IMR-90 (cell line): ENCODE results near the gene ANKRD35. TPM values are rescaled to one million over a fixed set of nuclear protein-coding genes. Genes with fewer than 3 reads are reported as not detected.

ENCODE experiments used
- ATAC-seq: fragments of 200-7000 bp; cut with Tn5 transposase; 2 replicates; pipeline ENCODE4 v1.9.1; 2020; ENCODE audit warnings: low read depth, mild to moderate bottlenecking, moderate library complexity
- BruUV-seq: library from RNA; stranded (reverse); fragments of 400-500 nt; replicated peaks from 2 replicates; lab custom pipeline; 2021; lab: Mats Ljungman, UMichigan
- CTCF ChIA-PET: fragments of 300-600 bp; formaldehyde crosslinking; extraction: SDS; loops from one replicate; lab custom pipeline; 2021; ENCODE audit warnings: antibody characterized with exemption; lab: Yijun Ruan, JAX
- POLR2A ChIA-PET: fragments of 300-600 bp; sonication (Branson Sonifier 250); formaldehyde crosslinking; loops from one replicate; lab custom pipeline; 2022; ENCODE audit warnings: antibody characterized with exemption; ENCODE audit not compliant: unreplicated experiment; lab: Charles Lee
- DNase-seq: peaks from one replicate; pipeline ENCODE4 v3.0.0; 2013
- H2AFZ ChIP-seq: replicated peaks from 2 replicates; pipeline ENCODE3; 2013; ENCODE audit warnings: low read length, mild to moderate bottlenecking; ENCODE audit not compliant: poor library complexity
- H2AK5ac ChIP-seq: 2 replicates; pipeline ENCODE4 v1.6.1; 2013; ENCODE audit warnings: low read depth, low read length, inconsistent platforms
- H2AK9ac ChIP-seq: replicated peaks from 2 replicates; pipeline ENCODE3; 2013; ENCODE audit warnings: mild to moderate bottlenecking, low read depth, low read length, moderate library complexity; ENCODE audit not compliant: poor library complexity
- H2BK120ac ChIP-seq: 2 replicates; pipeline ENCODE4 v1.6.1; 2013; ENCODE audit warnings: low read depth, low read length, inconsistent platforms
- H2BK15ac ChIP-seq: 3 replicates; pipeline ENCODE4 v1.6.1; 2013; ENCODE audit warnings: low read depth, low read length, inconsistent platforms
- H2BK20ac ChIP-seq: 2 replicates; pipeline ENCODE4 v1.6.1; 2013; ENCODE audit warnings: low read depth, mild to moderate bottlenecking, inconsistent platforms, low read length, moderate library complexity
- H2BK5ac ChIP-seq: 2 replicates; pipeline ENCODE4 v1.6.1; 2013; ENCODE audit warnings: mild to moderate bottlenecking, low read depth, low read length, inconsistent platforms; ENCODE audit not compliant: poor library complexity, severe bottlenecking
- H3K14ac ChIP-seq: replicated peaks from 2 replicates; pipeline ENCODE4 v1.6.1; 2013; ENCODE audit warnings: low read depth, low read length, inconsistent platforms
- H3K18ac ChIP-seq: 2 replicates; pipeline ENCODE4 v1.6.1; 2013; ENCODE audit warnings: low read depth, low read length, control low read depth
- H3K23ac ChIP-seq: 2 replicates; pipeline ENCODE4 v1.6.1; 2013; ENCODE audit warnings: low read depth, low read length, inconsistent platforms
- H3K27ac ChIP-seq: 2 replicates; pipeline ENCODE4 v1.5.1; 2013; ENCODE audit warnings: mild to moderate bottlenecking, control low read depth, low read length; ENCODE audit not compliant: insufficient read depth
- H3K27me3 ChIP-seq: 2 replicates; pipeline ENCODE4 v1.6.1; 2013; ENCODE audit warnings: low read length; ENCODE audit not compliant: control insufficient read depth, insufficient read depth
- H3K36me3 ChIP-seq: 2 replicates; pipeline ENCODE4 v1.6.1; 2013; ENCODE audit warnings: low read length, mixed read lengths; ENCODE audit not compliant: control insufficient read depth, insufficient read depth
- H3K4ac ChIP-seq: 2 replicates; pipeline ENCODE4 v1.6.1; 2013; ENCODE audit warnings: low read depth, low read length, inconsistent platforms
- H3K4me1 ChIP-seq: 2 replicates; pipeline ENCODE4 v1.6.1; 2013; ENCODE audit warnings: low read length, mixed read lengths; ENCODE audit not compliant: control insufficient read depth, insufficient read depth
- H3K4me2 ChIP-seq: 2 replicates; pipeline ENCODE4 v1.6.1; 2013; ENCODE audit warnings: low read depth, mild to moderate bottlenecking, control low read depth, low read length, moderate library complexity
- H3K4me3 ChIP-seq: 2 replicates; pipeline ENCODE4 v1.5.1; 2013; ENCODE audit warnings: low read depth, mild to moderate bottlenecking, control low read depth, low read length, moderate library complexity; ENCODE audit not compliant: insufficient read depth
- H3K56ac ChIP-seq: 2 replicates; pipeline ENCODE4 v1.6.1; 2013; ENCODE audit warnings: low read length, inconsistent platforms; ENCODE audit not compliant: insufficient read depth; ENCODE audit errors: extremely low read depth
- H3K79me1 ChIP-seq, 2 experiments: 2 replicates each; pipeline ENCODE4 v1.6.1; 2013; ENCODE audit warnings: low read length in 2 of 2, inconsistent platforms in 1 of 2, low read depth in 1 of 2
- H3K9ac ChIP-seq: 2 replicates; pipeline ENCODE4 v1.6.1; 2013; ENCODE audit warnings: low read depth, low read length, control low read depth
- H3K9me1 ChIP-seq: 2 replicates; pipeline ENCODE4 v1.6.1; 2013; ENCODE audit warnings: low read length, inconsistent platforms; ENCODE audit not compliant: insufficient read depth
- H3K9me3 ChIP-seq: 2 replicates; pipeline ENCODE4 v1.6.1; 2013; ENCODE audit warnings: low read length; ENCODE audit not compliant: control insufficient read depth, insufficient read depth
- H4K20me1 ChIP-seq: 2 replicates; pipeline ENCODE4 v1.6.1; 2013; ENCODE audit warnings: low read length, inconsistent platforms; ENCODE audit not compliant: insufficient read depth
- H4K5ac ChIP-seq: 2 replicates; pipeline ENCODE4 v1.6.1; 2013; ENCODE audit warnings: mild to moderate bottlenecking, low read depth, low read length, control low read depth
- H4K8ac ChIP-seq, 2 experiments: 2 replicates each; pipeline ENCODE4 v1.6.1; 2013; ENCODE audit warnings: low read depth in 2 of 2, low read length in 2 of 2, control low read depth in 1 of 2, inconsistent platforms in 1 of 2
- H4K91ac ChIP-seq: 2 replicates; pipeline ENCODE4 v1.6.1; 2013; ENCODE audit warnings: low read depth, low read length, inconsistent platforms; ENCODE audit not compliant: insufficient read depth
- CEBPB ChIP-seq: IDR thresholded peaks from 2 replicates; pipeline ENCODE4 v1.6.1; 2012; ENCODE audit warnings: low read depth, low read length, improper control_type of control experiment
- MAZ ChIP-seq: IDR thresholded peaks from 2 replicates; pipeline ENCODE4 v1.6.1; 2012; ENCODE audit warnings: low read depth, mild to moderate bottlenecking, low read length, improper control_type of control experiment, moderate library complexity, borderline replicate concordance
- MXI1 ChIP-seq: IDR thresholded peaks from 2 replicates; pipeline ENCODE4 v1.6.1; 2012; ENCODE audit warnings: low read depth, mild to moderate bottlenecking, low read length, moderate library complexity, borderline replicate concordance
- RAD21 ChIP-seq: IDR thresholded peaks from 2 replicates; pipeline ENCODE4 v1.6.1; 2012; ENCODE audit warnings: low read length, improper control_type of control experiment
- WGBS, 2 experiments: methylation state at CpG; one replicate each; pipeline versions ENCODE4 v1.1.5 to v1.1.7; 2013; ENCODE audit warnings: missing lambda C conversion rate in 2 of 2; ENCODE audit not compliant: insufficient read length in 1 of 2; ENCODE audit errors: extremely low coverage in 2 of 2; 5-methylcytosine and 5-hydroxymethylcytosine counted together
- dilution Hi-C: fragments of 300-500 bp; cut with HindIII; formaldehyde crosslinking; loops from one replicate; pipeline ENCODE4 v1.14.3; 2018; ENCODE audit warnings: low sequenced_read_pairs; ENCODE audit not compliant: unreplicated experiment
- in situ Hi-C: fragments of 300-500 bp; cut with MboI; formaldehyde crosslinking; loops from 3 replicates; pipeline ENCODE4 v1.14.3; 2019; ENCODE audit warnings: low sequenced_read_pairs, inconsistent platforms, mixed read lengths
- intact Hi-C: fragments of 100-400 bp; cut with micrococcal nuclease; formaldehyde crosslinking; loops from 2 replicates; pipeline ENCODE4 v1.10.0; 2022
- polyA plus RNA-seq, 3 experiments: library from polyadenylated mRNA; depleted of rRNA; stranded (reverse); fragments of >200 nt; gene quantifications; 2 replicates each; pipeline ENCODE4 v1.2.3, GENCODE V29; 2012; ENCODE audit warnings: low replicate concordance in 1 of 3
- total RNA-seq: library from RNA; depleted of rRNA; stranded (reverse); fragments of >200 nt; gene quantifications from 2 replicates; pipeline ENCODE4 v1.2.3, GENCODE V29; 2012

The ANKRD35 gene
- total and polyA plus RNA-seq, 2 of the 4 experiments (the other 2 are of a cell fraction) = 0.90 to 2.4 TPM

- Histone ChIP-seq H2BK15ac (peak within 1 kb of the TSS; percentile 89; the same call in 1 of the 3 replicates), H4K20me1 (peaks cover 16% of the 10 kb centered on the region; the same call in 1 of the 2 replicates), H3K56ac (peak within 1 kb of the TSS; percentile 88), H2BK20ac (no peak within 1 kb of the TSS), H3K27me3 (no peaks in the 10 kb centered on the region), H3K4me1 (peaks cover 3% of the 10 kb centered on the region), H3K4me3 (peak within 1 kb of the TSS; percentile 84), H3K9ac (peak within 1 kb of the TSS; percentile 93), H4K8ac (peak within 1 kb of the TSS; percentile 69 to 99), H3K9me1 (peaks cover 16% of the 10 kb centered on the region), H2AFZ (peak within 1 kb of the TSS; percentile 100), H3K4ac (peak within 1 kb of the TSS; percentile 95), H4K91ac (peak within 1 kb of the TSS; percentile 93), H3K23ac (peak within 1 kb of the TSS; percentile 96), H2BK120ac (peak within 1 kb of the TSS; percentile 92), H4K5ac (peak within 1 kb of the TSS; percentile 76), H3K9me3 (no peaks in the 10 kb centered on the region), H2AK5ac (peak within 1 kb of the TSS; percentile 87), H3K79me1 (peaks cover 19 to 50% of the 10 kb centered on the region in 2 experiments), H2AK9ac (peak within 1 kb of the TSS; percentile 98), H3K36me3 (peaks cover 25% of the 10 kb centered on the region), H3K14ac (peak within 1 kb of the TSS; percentile 96), H3K4me2 (peak within 1 kb of the TSS; percentile 69), H3K27ac (peak within 1 kb of the TSS; percentile 96), H2BK5ac (peak within 1 kb of the TSS; percentile 97), H3K18ac (peak within 1 kb of the TSS; percentile 86)
- 12% methylated on average over 6 of the region's 42 CpGs; no CpG with 5 or more reads in 1 of the 2 experiments for WGBS, 2 experiments
- DNase-seq = peak; percentile 93
- no TSS peak for BruUV-seq
- TF ChIP-seq RAD21 = no peak
- TF ChIP-seq MAZ = peak; percentile 95
- peak; percentile 37; the same call in 1 of the 2 replicates for TF ChIP-seq MXI1
- 0 out of 2 replicates have a peak, but pooled peaks have one; percentile 16 for TF ChIP-seq CEBPB
- in situ Hi-C loops = no loop called here
- dilution Hi-C loops = no loop called here
- intact Hi-C loops = loop anchor here (1.0 to 5.0 kb wide), 2 partner anchors 33 to 98 kb away; partner anchors contain the start of gene LIX1L
- ATAC-seq = peak; percentile 94
- ChIA-PET POLR2A (interaction anchor here (0.6 to 1.7 kb wide), 5 partner anchors 10 to 99 kb away, joined by 3 to 14 read pairs (median 5); partner anchors contain the start of gene LIX1L), CTCF (interaction anchor here (0.6 to 2.3 kb wide), 10 partner anchors 9 to 148 kb away, joined by 3 to 13 read pairs (median 5); partner anchors contain the start of genes LIX1L and NUDT17)
Observed at GRCh38 chr1:145858901-145859490, 26.7 kb downstream of the ANKRD35 start, which contains the start of gene PIAS3. Gene PIAS3 (minus strand): TSS chr1:145859081. CDS start chr1:145858990, 91 bp downstream.
